ENCODE data around the gene FADD. TPM values are rescaled to one million over a fixed set of nuclear protein-coding genes. Genes with fewer than 3 reads are reported as not detected.
"Not testable (repeated sequence)": the region's sequence is repeated elsewhere in the genome, so short reads cannot be mapped to it uniquely, and the experiment has no call there.

Gene FADD
- polyA plus RNA-seq, 2 of the 4 experiments (the other 2 are of a cell fraction), result 30.2 to 59.1 TPM

DNA sequence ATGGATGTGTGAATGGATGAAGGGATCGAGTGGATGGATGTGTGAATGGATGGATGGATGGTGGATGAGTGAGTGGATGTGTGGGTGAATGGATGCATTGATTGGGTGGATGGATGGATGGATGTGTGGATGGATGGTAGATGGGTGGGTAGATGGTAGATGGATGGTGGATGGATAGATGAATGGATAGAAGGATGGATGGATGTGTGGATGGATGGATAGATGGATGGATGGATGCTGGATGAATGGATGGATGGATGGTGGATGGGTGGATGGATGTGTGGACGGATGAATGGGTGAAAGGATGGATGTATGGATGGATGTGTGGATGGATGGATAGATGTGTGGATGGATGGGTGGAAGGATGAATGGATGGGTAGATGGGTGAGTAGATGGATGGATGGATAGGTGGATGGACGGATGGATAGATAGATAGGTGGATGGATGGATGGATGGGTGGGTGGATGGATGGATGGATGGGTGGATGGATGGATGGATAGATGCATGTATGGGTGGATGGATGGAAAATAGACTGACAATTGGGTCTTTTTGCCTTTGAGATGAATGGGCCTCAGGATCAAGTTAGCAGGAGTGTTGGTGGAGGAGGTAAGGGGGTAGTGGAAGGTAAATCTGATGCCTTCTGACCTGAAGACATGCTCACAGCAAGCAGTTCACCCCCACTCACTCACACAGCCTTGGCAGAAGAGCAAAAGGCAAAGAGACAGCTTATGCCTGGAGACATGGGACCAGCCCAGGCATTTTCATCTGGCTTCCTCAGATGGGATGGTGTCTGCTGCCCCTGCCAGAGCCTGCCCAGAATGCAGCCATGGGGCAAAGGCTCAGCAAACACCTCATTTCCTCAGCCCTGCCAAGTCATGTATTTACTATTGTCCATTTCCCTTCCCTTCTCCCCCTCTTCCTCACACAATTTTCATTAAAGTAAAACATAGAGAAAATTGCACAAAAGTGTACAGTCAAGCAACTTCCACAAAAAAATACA, 8.0 kb upstream of the FADD start:
- DNase-seq (ENCODE audit: low read depth in 1 of 2, low spot score in 1 of 2), result no peak
- ChIA-PET POLR2A (no interaction called here), CTCF (interaction anchor here (0.5 to 16.0 kb wide), 38 partner anchors 9 to 502 kb away, joined by 3 to 233 read pairs (median 5); no protein-coding TSS in a partner anchor)
- FAIRE-seq, result no peak
- 25% methylated on average over 3 of the region's 3 CpGs for WGBS (ENCODE audit: missing lambda C conversion rate)
- Histone ChIP-seq H3K4me2 (no peak overlapping the region), H3K27ac (no peak overlapping the region), H3K9me3 (no peaks in the 10 kb centered on the region), H3K4me1 (peaks cover 2% of the 10 kb centered on the region; the same call in 1 of the 3 replicates), H3K4me3 (no peak overlapping the region)
- TF ChIP-seq HOXA7 (CRISPR knock-in tag; IDR thresholded peaks at IDR 0.05) (no peak), KDM5A (IDR thresholded peaks at IDR 0.05) (no peak), FOSL2 (IDR thresholded peaks at IDR 0.05) (no peak), FOSL2 (CRISPR knock-in tag; IDR thresholded peaks at IDR 0.05) (no peak), HOXB13 (CRISPR knock-in tag; IDR thresholded peaks at IDR 0.05; ENCODE audit: low read depth) (no peak), HDAC2 (IDR thresholded peaks at IDR 0.05) (no peak), EHMT2 (IDR thresholded peaks at IDR 0.05; ENCODE audit: low read depth) (no peak), ZSCAN20 (CRISPR knock-in tag; IDR thresholded peaks at IDR 0.05) (no peak), SREBF2 (IDR thresholded peaks at IDR 0.05) (no peak)
- TF ChIP-seq, protein P1, sequence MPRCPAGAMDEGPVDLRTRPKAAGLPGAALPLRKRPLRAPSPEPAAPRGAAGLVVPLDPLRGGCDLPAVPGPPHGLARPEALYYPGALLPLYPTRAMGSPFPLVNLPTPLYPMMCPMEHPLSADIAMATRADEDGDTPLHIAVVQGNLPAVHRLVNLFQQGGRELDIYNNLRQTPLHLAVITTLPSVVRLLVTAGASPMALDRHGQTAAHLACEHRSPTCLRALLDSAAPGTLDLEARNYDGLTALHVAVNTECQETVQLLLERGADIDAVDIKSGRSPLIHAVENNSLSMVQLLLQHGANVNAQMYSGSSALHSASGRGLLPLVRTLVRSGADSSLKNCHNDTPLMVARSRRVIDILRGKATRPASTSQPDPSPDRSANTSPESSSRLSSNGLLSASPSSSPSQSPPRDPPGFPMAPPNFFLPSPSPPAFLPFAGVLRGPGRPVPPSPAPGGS (IDR thresholded peaks at IDR 0.05), result no peak
- TF ChIP-seq, protein P2, sequence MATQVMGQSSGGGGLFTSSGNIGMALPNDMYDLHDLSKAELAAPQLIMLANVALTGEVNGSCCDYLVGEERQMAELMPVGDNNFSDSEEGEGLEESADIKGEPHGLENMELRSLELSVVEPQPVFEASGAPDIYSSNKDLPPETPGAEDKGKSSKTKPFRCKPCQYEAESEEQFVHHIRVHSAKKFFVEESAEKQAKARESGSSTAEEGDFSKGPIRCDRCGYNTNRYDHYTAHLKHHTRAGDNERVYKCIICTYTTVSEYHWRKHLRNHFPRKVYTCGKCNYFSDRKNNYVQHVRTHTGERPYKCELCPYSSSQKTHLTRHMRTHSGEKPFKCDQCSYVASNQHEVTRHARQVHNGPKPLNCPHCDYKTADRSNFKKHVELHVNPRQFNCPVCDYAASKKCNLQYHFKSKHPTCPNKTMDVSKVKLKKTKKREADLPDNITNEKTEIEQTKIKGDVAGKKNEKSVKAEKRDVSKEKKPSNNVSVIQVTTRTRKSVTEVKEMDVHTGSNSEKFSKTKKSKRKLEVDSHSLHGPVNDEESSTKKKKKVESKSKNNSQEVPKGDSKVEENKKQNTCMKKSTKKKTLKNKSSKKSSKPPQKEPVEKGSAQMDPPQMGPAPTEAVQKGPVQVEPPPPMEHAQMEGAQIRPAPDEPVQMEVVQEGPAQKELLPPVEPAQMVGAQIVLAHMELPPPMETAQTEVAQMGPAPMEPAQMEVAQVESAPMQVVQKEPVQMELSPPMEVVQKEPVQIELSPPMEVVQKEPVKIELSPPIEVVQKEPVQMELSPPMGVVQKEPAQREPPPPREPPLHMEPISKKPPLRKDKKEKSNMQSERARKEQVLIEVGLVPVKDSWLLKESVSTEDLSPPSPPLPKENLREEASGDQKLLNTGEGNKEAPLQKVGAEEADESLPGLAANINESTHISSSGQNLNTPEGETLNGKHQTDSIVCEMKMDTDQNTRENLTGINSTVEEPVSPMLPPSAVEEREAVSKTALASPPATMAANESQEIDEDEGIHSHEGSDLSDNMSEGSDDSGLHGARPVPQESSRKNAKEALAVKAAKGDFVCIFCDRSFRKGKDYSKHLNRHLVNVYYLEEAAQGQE (IDR thresholded peaks at IDR 0.05), result no peak
- no peak for ATAC-seq

DNA sequence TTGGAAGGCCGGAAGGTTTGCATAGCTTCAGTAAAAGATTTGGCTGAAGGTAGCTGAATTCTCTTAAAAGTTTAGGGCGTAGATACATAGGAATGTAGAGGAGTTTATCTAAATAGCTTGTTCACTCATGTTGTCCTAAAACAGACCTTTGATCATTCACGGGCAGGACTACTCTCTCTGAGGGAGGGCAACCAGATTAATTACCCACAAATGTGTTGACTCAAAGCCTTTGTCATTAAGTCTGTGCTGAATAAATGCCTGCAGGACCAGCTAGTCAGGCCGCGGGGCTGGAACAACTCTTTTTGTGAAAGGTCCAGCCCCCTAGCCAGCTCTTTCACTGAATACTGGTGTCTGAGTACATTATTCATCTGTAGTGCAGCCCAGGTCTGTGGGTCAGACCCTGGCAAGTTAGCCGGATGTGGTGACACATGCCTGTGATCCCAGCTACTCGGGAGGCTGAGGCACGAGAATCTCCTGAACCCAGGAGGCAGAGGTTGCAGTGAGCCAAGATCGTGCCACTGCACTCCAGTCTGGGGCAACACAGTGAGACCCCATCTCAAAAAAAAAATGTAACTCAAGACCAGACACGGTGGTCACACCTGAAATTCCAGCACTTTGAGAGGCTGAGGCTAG, 2.8 kb upstream of the FADD start:
- no peak for FAIRE-seq
- H3K4me2 ChIP-seq, result peak overlapping the region; percentile 25; the same call in 2 of the 3 replicates
- POLR2A ChIA-PET, result no interaction called here
- CTCF ChIA-PET, result interaction anchor here (0.6 to 16.0 kb wide), 5 partner anchors 9 to 482 kb away, joined by 3 to 233 read pairs (median 9); no protein-coding TSS in a partner anchor
- 0 out of 6 replicates have a peak overlapping the region, but pooled peaks of 1 of the 2 experiments have one; percentile 4 for H3K27ac ChIP-seq
- H3K4me3 ChIP-seq, result no peak overlapping the region
- WGBS (ENCODE audit: missing lambda C conversion rate), result 32% methylated on average over 10 of the region's 10 CpGs
- ATAC-seq, result no peak
- peaks cover 24% of the 10 kb centered on the region for H3K4me1 ChIP-seq
- TF ChIP-seq EHF (CRISPR knock-in tag; IDR thresholded peaks at IDR 0.05), result no peak
- TF ChIP-seq HOXB5 (CRISPR knock-in tag; IDR thresholded peaks at IDR 0.05), result no peak
- no peak for TF ChIP-seq GATA3 (IDR thresholded peaks at IDR 0.05; ENCODE audit: borderline replicate concordance)
- TF ChIP-seq BHLHE40 (IDR thresholded peaks at IDR 0.05; ENCODE audit: low read depth, low read length), result no peak
- TF ChIP-seq PHF8 (IDR thresholded peaks at IDR 0.05; ENCODE audit: borderline replicate concordance, low read depth), result no peak
- no peak for TF ChIP-seq KDM1A (IDR thresholded peaks at IDR 0.05; ENCODE audit: low read depth)
- TF ChIP-seq NR3C1 (IDR thresholded peaks at IDR 0.05), result no peak
- no peak for TF ChIP-seq ESRRA (IDR thresholded peaks at IDR 0.05; ENCODE audit: borderline replicate concordance, low read length)
- TF ChIP-seq, protein P3, sequence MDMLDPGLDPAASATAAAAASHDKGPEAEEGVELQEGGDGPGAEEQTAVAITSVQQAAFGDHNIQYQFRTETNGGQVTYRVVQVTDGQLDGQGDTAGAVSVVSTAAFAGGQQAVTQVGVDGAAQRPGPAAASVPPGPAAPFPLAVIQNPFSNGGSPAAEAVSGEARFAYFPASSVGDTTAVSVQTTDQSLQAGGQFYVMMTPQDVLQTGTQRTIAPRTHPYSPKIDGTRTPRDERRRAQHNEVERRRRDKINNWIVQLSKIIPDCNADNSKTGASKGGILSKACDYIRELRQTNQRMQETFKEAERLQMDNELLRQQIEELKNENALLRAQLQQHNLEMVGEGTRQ (IDR thresholded peaks at IDR 0.05), result no peak
- TF ChIP-seq RAD21 (conservative IDR thresholded peaks at IDR 0.05 in 1 of 2, IDR thresholded peaks at IDR 0.05 in 1 of 2), result no peak
- TF ChIP-seq, protein P2 (IDR thresholded peaks at IDR 0.05), result no peak
- DNase-seq (ENCODE audit: low read depth in 1 of 2, low spot score in 1 of 2), result no peak
- H3K9me3 ChIP-seq, result no peaks in the 10 kb centered on the region

DNA sequence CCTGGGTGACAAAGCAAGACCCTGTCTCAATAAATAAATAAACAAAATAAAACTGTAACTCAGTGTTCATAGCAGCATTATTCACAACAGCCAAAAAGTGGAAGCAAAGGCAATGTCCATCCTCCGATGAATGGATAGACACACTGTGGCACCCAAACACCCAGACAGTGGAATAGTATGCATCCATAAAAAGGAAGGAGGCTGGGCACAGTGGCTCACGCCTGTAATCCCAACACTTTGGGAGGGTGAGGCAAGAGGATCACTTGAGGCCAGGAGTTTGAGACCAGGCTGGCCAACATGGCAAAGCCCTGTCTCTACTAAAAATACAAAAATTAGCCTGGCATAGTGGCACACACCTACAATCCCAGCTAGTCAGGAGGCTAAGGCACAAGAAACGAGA, 2.0 kb upstream of the FADD start:
- POLR2A ChIA-PET; H3K4me3 ChIP-seq; ATAC-seq; H3K4me2 ChIP-seq; H3K27ac ChIP-seq; DNase-seq (ENCODE audit: low read depth in 1 of 2, low spot score in 1 of 2); FAIRE-seq; H3K9me3 ChIP-seq: not testable (repeated sequence)
- WGBS (ENCODE audit: missing lambda C conversion rate), result 99% methylated on average over 3 of the region's 3 CpGs
- CTCF ChIA-PET, result interaction anchor here (0.6 to 16.0 kb wide), 5 partner anchors 253 to 483 kb away, joined by 3 to 233 read pairs (median 4); no protein-coding TSS in a partner anchor
- peaks cover 28% of the 10 kb centered on the region for H3K4me1 ChIP-seq

All from A549 (cell line).